22Rv1 (cell line): Measurements from ENCODE around the gene ZNF48.

Experiments
- H3K27ac ChIP-seq: fragments of 450-650 bp; 2 replicates; pipeline ENCODE4 v1.5.1; 2017
- CTCF ChIP-seq: fragments of 450-650 bp; IDR thresholded peaks from 2 replicates; pipeline ENCODE4 v1.5.1; 2017; ENCODE audit warnings: mild to moderate bottlenecking
- ZFX ChIP-seq: fragments of 450-650 bp; IDR thresholded peaks from 2 replicates; pipeline ENCODE4 v1.6.1; 2017; ENCODE audit warnings: antibody characterized with exemption, borderline replicate concordance

Gene ZNF48

DNA sequence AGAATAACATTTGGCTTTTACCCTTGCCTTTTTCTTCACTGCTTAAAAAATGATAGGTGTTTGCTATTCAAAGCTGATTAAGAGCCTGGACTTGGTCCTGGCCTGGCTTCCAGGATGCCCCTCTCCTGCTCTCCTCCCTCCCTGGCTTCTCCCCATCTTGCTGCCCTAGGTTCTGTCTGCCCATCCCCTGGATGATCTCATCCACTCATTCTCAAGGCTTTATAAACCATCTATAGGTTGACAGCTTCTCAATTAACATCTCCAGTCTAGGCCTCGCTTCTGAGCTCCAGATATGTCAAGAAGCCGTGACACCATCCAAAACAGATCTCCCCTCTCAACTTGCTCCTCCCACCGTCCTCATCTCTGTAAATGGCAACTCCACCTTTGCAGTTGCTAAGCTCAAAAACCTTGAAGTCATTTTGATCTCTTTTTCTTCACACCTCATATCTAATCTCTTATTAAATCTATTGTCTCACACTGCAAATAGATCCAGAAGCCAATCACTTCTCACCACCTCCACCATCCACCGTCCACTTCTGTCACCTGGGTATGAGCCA lies 20.9 kb downstream of the ZNF48 start:
- H3K27ac ChIP-seq = peak overlapping the region; percentile 88; the same call in 1 of the 2 replicates
- TF ChIP-seq ZFX (no peak), CTCF (no peak)

- TF ChIP-seq ZFX (no peak), CTCF (no peak)
- H3K27ac ChIP-seq = peak overlapping the region; percentile 88
Observed at GRCh38 chr16:30416624-30417528, 21.7 kb downstream of the ZNF48 start.

DNA sequence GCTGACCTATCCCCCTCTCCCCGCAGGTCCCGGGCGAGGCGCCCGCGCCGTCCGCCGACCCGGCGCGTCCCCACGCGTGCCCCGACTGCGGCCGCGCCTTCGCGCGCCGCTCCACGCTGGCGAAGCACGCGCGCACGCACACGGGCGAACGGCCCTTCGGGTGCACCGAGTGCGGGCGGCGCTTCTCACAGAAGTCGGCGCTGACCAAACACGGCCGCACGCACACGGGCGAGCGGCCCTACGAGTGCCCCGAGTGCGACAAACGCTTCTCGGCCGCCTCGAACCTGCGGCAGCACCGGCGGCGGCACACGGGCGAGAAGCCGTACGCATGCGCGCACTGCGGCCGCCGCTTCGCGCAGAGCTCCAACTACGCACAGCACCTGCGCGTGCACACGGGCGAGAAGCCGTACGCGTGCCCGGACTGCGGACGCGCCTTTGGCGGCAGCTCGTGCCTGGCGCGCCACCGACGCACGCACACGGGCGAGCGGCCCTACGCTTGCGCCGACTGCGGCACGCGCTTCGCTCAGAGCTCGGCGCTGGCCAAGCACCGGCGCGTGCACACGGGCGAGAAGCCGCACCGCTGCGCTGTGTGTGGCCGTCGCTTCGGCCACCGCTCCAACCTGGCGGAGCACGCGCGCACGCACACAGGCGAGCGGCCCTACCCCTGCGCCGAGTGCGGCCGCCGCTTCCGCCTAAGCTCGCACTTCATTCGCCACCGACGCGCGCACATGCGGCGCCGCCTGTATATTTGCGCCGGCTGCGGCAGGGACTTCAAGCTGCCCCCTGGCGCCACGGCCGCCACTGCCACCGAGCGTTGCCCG lies 22.5 kb downstream of the ZNF48 start:
- peak overlapping the region; percentile 88 for H3K27ac ChIP-seq
- peak; percentile 53 for TF ChIP-seq CTCF
- TF ChIP-seq ZFX = no peak

GRCh38 chr16:30418350-30419181 lies 23.3 kb downstream of the ZNF48 start:
- TF ChIP-seq CTCF (no peak; the same call in none of the 2 replicates), ZFX (no peak)
- peak overlapping the region; percentile 88 for H3K27ac ChIP-seq

GRCh38 chr16:30421010-30421409 lies 25.8 kb downstream of the ZNF48 start:
- H3K27ac ChIP-seq = no peak overlapping the region
- TF ChIP-seq CTCF (no peak), ZFX (no peak)

- no peak for TF ChIP-seq ZFX
- no peak for TF ChIP-seq CTCF
- peak overlapping the region; percentile 79 for H3K27ac ChIP-seq
Observed at GRCh38 chr16:30428055-30428454, 32.8 kb downstream of the ZNF48 start.
